ENCODE data around the gene ITGAD. TPM values are rescaled to one million over a fixed set of nuclear protein-coding genes. Genes with fewer than 3 reads are reported as not detected.

ITGAD gene
- total RNA-seq, 1 experiment from 2014 or later = not detected

DNA sequence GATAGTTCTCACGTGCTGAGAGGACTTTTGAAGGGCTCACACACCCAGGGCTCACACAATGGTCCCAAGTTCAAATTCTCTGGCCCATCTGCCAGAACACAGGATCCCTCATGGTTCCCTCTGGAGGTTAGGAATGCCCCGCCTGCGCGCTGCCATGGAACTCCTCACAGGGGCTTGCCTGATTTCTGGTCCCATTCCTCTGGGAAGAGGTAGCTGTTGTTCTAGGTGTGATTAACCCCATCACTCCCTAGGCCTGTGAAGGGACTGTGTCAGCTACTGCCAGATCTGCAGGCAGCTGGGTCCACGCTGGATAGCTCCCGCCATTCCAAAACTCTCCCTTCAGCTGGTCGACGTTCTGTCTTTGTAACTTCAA lies 63.8 kb downstream of the ITGAD start:
- Histone ChIP-seq H3K79me2 (ENCODE audit: insufficient read depth, low read length) (no peaks in the 10 kb centered on the region; the same call in 1 of the 2 replicates), H4K5ac (ENCODE audit: insufficient read length, low read depth, low read length) (no peak overlapping the region), H3K27me3 (ENCODE audit: insufficient read depth, low read length) (no peaks in the 10 kb centered on the region), H3K4me1 (ENCODE audit: insufficient read depth, low read length) (peaks cover 9% of the 10 kb centered on the region; the same call in 1 of the 2 replicates), H4K20me1 (ENCODE audit: control insufficient read depth, insufficient read depth, insufficient read length) (no peaks in the 10 kb centered on the region), H3K4me2 (ENCODE audit: insufficient read depth, insufficient read length, low read length) (no peak overlapping the region), H3K23ac (ENCODE audit: insufficient read length, low read depth, low read length) (no peak overlapping the region), H3K79me1 (ENCODE audit: insufficient read depth, low read depth, low read length, poor library complexity, severe bottlenecking) (peaks cover 4% of the 10 kb centered on the region), H2BK5ac (ENCODE audit: insufficient read length, low read length) (no peak overlapping the region), H3T11ph (ENCODE audit: low read length) (no peak overlapping the region), H3K27ac (ENCODE audit: insufficient read length, low read depth, low read length) (no peak overlapping the region), H2BK12ac (ENCODE audit: insufficient read length, low read depth, low read length) (no peak overlapping the region), H3K9me3 (ENCODE audit: control insufficient read depth, low read depth, low read length) (no peaks in the 10 kb centered on the region), H3K56ac (ENCODE audit: insufficient read length, low read depth, low read length) (no peak overlapping the region), H2AFZ (ENCODE audit: low read length) (no peak overlapping the region), H3K4ac (ENCODE audit: low read depth, low read length) (no peak overlapping the region), H2BK20ac (ENCODE audit: low read depth, low read length, poor library complexity, severe bottlenecking) (no peak overlapping the region), H2BK120ac (ENCODE audit: low read depth, low read length, poor library complexity, severe bottlenecking) (no peak overlapping the region), H4K8ac (replicated peaks; ENCODE audit: insufficient read length, low read depth, low read length) (no peak overlapping the region), H3K14ac (ENCODE audit: insufficient read depth, low read length) (no peak overlapping the region), H3K23me2 (ENCODE audit: insufficient read length, low read depth, low read length, poor library complexity, severe bottlenecking) (peaks cover 8% of the 10 kb centered on the region), H2BK15ac (ENCODE audit: low read depth, low read length) (no peak overlapping the region), H3K9ac (ENCODE audit: extremely low read depth, insufficient read length, low read length) (no peak overlapping the region), H2AK5ac (ENCODE audit: insufficient read length, low read length) (no peak overlapping the region), H3K18ac (ENCODE audit: insufficient read length, low read depth, low read length) (no peak overlapping the region), H4K91ac (ENCODE audit: insufficient read length, low read depth, low read length) (no peak overlapping the region)
- H3K36me3 Mint-ChIP-seq (ENCODE audit: insufficient read depth in 1 of 3, low read depth in 3 of 3) = peaks cover 0 to 5% (median 0%) of the 10 kb centered on the region in 3 experiments; a peak in 4 of 7 replicates
- DNase-seq = no peak
- H3K4me1 Mint-ChIP-seq = peaks cover 37 to 45% of the 10 kb centered on the region in 2 experiments
- H3K27me3 Mint-ChIP-seq (ENCODE audit: low read depth) = no peaks in the 10 kb centered on the region
- TF ChIP-seq, protein P1, sequence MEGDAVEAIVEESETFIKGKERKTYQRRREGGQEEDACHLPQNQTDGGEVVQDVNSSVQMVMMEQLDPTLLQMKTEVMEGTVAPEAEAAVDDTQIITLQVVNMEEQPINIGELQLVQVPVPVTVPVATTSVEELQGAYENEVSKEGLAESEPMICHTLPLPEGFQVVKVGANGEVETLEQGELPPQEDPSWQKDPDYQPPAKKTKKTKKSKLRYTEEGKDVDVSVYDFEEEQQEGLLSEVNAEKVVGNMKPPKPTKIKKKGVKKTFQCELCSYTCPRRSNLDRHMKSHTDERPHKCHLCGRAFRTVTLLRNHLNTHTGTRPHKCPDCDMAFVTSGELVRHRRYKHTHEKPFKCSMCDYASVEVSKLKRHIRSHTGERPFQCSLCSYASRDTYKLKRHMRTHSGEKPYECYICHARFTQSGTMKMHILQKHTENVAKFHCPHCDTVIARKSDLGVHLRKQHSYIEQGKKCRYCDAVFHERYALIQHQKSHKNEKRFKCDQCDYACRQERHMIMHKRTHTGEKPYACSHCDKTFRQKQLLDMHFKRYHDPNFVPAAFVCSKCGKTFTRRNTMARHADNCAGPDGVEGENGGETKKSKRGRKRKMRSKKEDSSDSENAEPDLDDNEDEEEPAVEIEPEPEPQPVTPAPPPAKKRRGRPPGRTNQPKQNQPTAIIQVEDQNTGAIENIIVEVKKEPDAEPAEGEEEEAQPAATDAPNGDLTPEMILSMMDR (conservative IDR thresholded peaks at IDR 0.05) = no peak
- no peaks in the 10 kb centered on the region for H3K9me3 Mint-ChIP-seq
- no CpG with 5 or more reads among the region's 8 CpGs for WGBS (ENCODE audit: extremely low coverage, insufficient read length, low lambda C conversion rate)
- H3K27ac Mint-ChIP-seq = no peak overlapping the region
- H3K4me3 Mint-ChIP-seq = peak overlapping the region in 1 of 2 experiments; percentile 92; a peak in 1 of 5 replicates

Data from H9 (cell line).